Neural cell (in vitro differentiated cells): Measurements from ENCODE around the gene TXNL4B. TPM values are rescaled to one million over a fixed set of nuclear protein-coding genes. Genes with fewer than 3 reads are reported as not detected.

Experiments
- H2AFZ ChIP-seq: fragments of 200-600, 300-800 bp; sonication (generic), shearing (Covaris generic); 2 replicates; pipeline ENCODE4 v1.6.0; 2014; ENCODE audit warnings: low read depth, mild to moderate bottlenecking, antibody characterized with exemption, low read length, moderate library complexity
- H3F3A ChIP-seq: fragments of 200-600 bp; shearing (Covaris generic); 2 replicates; pipeline ENCODE4 v1.6.1; 2016; ENCODE audit warnings: mild to moderate bottlenecking, moderate library complexity, mixed read lengths, antibody characterized with exemption, low read length; ENCODE audit not compliant: insufficient read depth, poor library complexity, severe bottlenecking
- H3K27ac ChIP-seq: fragments of 200-600, 300-800 bp; sonication (generic), shearing (Covaris generic); 2 replicates; pipeline ENCODE4 v1.5.1; 2014; ENCODE audit warnings: mild to moderate bottlenecking, low read length, moderate library complexity
- H3K27me3 ChIP-seq: fragments of 300-800, 200-600 bp; sonication (generic), shearing (Covaris generic); 2 replicates; pipeline ENCODE4 v1.6.0; 2014; ENCODE audit warnings: mild to moderate bottlenecking, low read depth, low read length, moderate library complexity; ENCODE audit not compliant: insufficient read depth
- H3K36me3 ChIP-seq: fragments of 300-800, 200-600 bp; sonication (generic), shearing (Covaris generic); 2 replicates; pipeline ENCODE4 v1.5.1; 2014; ENCODE audit warnings: mild to moderate bottlenecking, antibody characterized with exemption, low read length, moderate library complexity; ENCODE audit not compliant: insufficient read depth
- H3K4me2 ChIP-seq: fragments of 300-800, 200-600 bp; sonication (generic), shearing (Covaris generic); 2 replicates; pipeline ENCODE4 v1.6.0; 2014; ENCODE audit warnings: mild to moderate bottlenecking, low read length
- H3K4me3 ChIP-seq: fragments of 300-800, 200-600 bp; sonication (generic), shearing (Covaris generic); 2 replicates; pipeline ENCODE4 v1.5.1; 2014; ENCODE audit warnings: mild to moderate bottlenecking, low read length, moderate library complexity
- H3K79me2 ChIP-seq: fragments of 200-600 bp; shearing (Covaris generic); replicated peaks from 2 replicates; pipeline ENCODE4 v1.6.0; 2014; ENCODE audit warnings: mild to moderate bottlenecking, low read length, moderate library complexity; ENCODE audit not compliant: insufficient read depth
- H3K9ac ChIP-seq: fragments of 300-800, 200-600 bp; sonication (generic), shearing (Covaris generic); 2 replicates; pipeline ENCODE4 v1.6.1; 2016; ENCODE audit warnings: mild to moderate bottlenecking, low read length, mixed read lengths
- H3K9me2 ChIP-seq: fragments of 200-600 bp; shearing (Covaris generic); 2 replicates; pipeline ENCODE4 v1.6.1; 2016; ENCODE audit warnings: mild to moderate bottlenecking, low read length, mixed read lengths; ENCODE audit not compliant: insufficient read depth
- H3K9me3 ChIP-seq: fragments of 200-600, 300-800 bp; sonication (generic), shearing (Covaris generic); 2 replicates; pipeline ENCODE4 v1.6.1; 2016; ENCODE audit warnings: mild to moderate bottlenecking, mixed run types, low read length, moderate library complexity, mixed read lengths
- H4K20me1 ChIP-seq: fragments of 200-600 bp; shearing (Covaris generic); 2 replicates; pipeline ENCODE4 v1.6.1; 2016; ENCODE audit warnings: mild to moderate bottlenecking, mixed run types; ENCODE audit not compliant: insufficient read depth
- EP300 ChIP-seq: fragments of 450-650 bp; conservative IDR thresholded peaks from 2 replicates; pipeline ENCODE4 v1.6.1; 2014; ENCODE audit warnings: antibody characterized with exemption, mild to moderate bottlenecking, moderate library complexity; ENCODE audit not compliant: poor library complexity, severe bottlenecking
- EZH2 ChIP-seq: fragments of 200-600, 300-800 bp; shearing (Covaris generic), sonication (generic); IDR thresholded peaks from 2 replicates; pipeline ENCODE4 v1.6.1; 2014; ENCODE audit warnings: antibody characterized with exemption, low read length, borderline replicate concordance, mild to moderate bottlenecking; ENCODE audit not compliant: insufficient read depth, poor library complexity, severe bottlenecking
- MXI1 ChIP-seq: fragments of 450-650 bp; conservative IDR thresholded peaks from 2 replicates; pipeline ENCODE4 v1.6.1; 2014; ENCODE audit warnings: antibody characterized with exemption, mild to moderate bottlenecking; ENCODE audit not compliant: poor library complexity, severe bottlenecking
- POLR2AphosphoS5 ChIP-seq: IDR thresholded peaks from 2 replicates; pipeline ENCODE4 v1.6.1; 2012
- RAD21 ChIP-seq: fragments of 450-650 bp; conservative IDR thresholded peaks from 2 replicates; pipeline ENCODE4 v1.6.1; 2014; ENCODE audit warnings: antibody characterized with exemption, mild to moderate bottlenecking, moderate library complexity
- SMC3 ChIP-seq: fragments of 450-650 bp; conservative IDR thresholded peaks from 2 replicates; pipeline ENCODE4 v1.6.1; 2014; ENCODE audit warnings: antibody characterized with exemption, mild to moderate bottlenecking, moderate library complexity; ENCODE audit not compliant: poor library complexity
- TAF1 ChIP-seq: IDR thresholded peaks from 2 replicates; pipeline ENCODE4 v1.6.1; 2012; ENCODE audit warnings: low read depth
- polyA plus RNA-seq: library from polyadenylated mRNA; depleted of rRNA; stranded (reverse); fragments of >200 nt; gene quantifications from 2 replicates; pipeline ENCODE4 v1.2.3, GENCODE V29; 2014
- TF ChIP-seq, protein P1 (sequence below): IDR thresholded peaks from 2 replicates; pipeline ENCODE4 v1.6.1; 2012; ENCODE audit warnings: borderline replicate concordance
- TF ChIP-seq, protein P2 (sequence below): fragments of 450-650 bp; IDR thresholded peaks from 2 replicates; pipeline ENCODE4 v1.5.1; 2014; ENCODE audit warnings: antibody characterized with exemption, mild to moderate bottlenecking, moderate library complexity; ENCODE audit not compliant: poor library complexity, severe bottlenecking

Gene TXNL4B
- polyA plus RNA-seq, 1 donor from 2014 or later, result 26.2 TPM

DNA sequence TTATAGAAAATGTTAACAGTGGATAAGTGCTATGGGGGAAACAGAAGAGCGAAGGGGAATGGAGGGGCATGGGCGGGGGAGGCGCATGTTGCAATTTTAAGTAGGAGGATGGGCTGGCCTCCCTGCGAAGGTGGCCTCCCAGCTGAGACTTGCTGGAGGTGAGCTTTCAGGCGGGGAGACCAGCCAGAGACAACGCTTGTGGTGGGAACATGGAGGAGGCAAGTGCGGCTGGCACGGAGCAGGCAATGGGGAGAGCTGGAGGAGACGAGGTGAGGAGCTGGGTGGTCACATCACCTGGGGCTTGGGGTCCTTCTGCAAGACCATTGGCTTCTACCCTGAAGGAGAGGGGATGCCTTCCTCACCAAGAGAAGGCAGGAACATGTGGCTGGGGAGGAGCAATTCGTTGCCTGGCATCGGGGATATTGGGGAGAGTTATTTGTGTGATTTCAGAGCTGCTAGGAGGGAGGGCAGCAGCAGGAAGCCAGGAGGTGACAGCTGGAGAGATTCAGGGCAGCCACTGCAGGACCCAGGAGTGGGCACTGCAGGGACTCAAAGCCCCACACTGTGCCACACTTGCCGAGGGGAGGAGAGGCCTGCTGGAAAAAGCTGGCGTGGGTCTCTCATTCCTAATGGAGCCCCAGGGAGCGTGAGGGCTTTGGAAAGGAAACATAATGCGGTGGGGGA lies 44.1 kb upstream of the TXNL4B start:
- Histone ChIP-seq H3K9me3 (no peaks in the 10 kb centered on the region), H3K4me2 (no peak overlapping the region), H3K4me3 (no peak overlapping the region), H3K9ac (no peak overlapping the region), H4K20me1 (no peaks in the 10 kb centered on the region), H3K27me3 (no peaks in the 10 kb centered on the region), H3K27ac (no peak overlapping the region), H3K36me3 (no peaks in the 10 kb centered on the region), H3K79me2 (no peaks in the 10 kb centered on the region), H2AFZ (no peak overlapping the region), H3F3A (no peaks in the 10 kb centered on the region), H3K9me2 (no peaks in the 10 kb centered on the region)
- TF ChIP-seq MXI1 (no peak), POLR2AphosphoS5 (no peak), TAF1 (no peak)
- TF ChIP-seq, protein P1, sequence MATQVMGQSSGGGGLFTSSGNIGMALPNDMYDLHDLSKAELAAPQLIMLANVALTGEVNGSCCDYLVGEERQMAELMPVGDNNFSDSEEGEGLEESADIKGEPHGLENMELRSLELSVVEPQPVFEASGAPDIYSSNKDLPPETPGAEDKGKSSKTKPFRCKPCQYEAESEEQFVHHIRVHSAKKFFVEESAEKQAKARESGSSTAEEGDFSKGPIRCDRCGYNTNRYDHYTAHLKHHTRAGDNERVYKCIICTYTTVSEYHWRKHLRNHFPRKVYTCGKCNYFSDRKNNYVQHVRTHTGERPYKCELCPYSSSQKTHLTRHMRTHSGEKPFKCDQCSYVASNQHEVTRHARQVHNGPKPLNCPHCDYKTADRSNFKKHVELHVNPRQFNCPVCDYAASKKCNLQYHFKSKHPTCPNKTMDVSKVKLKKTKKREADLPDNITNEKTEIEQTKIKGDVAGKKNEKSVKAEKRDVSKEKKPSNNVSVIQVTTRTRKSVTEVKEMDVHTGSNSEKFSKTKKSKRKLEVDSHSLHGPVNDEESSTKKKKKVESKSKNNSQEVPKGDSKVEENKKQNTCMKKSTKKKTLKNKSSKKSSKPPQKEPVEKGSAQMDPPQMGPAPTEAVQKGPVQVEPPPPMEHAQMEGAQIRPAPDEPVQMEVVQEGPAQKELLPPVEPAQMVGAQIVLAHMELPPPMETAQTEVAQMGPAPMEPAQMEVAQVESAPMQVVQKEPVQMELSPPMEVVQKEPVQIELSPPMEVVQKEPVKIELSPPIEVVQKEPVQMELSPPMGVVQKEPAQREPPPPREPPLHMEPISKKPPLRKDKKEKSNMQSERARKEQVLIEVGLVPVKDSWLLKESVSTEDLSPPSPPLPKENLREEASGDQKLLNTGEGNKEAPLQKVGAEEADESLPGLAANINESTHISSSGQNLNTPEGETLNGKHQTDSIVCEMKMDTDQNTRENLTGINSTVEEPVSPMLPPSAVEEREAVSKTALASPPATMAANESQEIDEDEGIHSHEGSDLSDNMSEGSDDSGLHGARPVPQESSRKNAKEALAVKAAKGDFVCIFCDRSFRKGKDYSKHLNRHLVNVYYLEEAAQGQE, result no peak

DNA sequence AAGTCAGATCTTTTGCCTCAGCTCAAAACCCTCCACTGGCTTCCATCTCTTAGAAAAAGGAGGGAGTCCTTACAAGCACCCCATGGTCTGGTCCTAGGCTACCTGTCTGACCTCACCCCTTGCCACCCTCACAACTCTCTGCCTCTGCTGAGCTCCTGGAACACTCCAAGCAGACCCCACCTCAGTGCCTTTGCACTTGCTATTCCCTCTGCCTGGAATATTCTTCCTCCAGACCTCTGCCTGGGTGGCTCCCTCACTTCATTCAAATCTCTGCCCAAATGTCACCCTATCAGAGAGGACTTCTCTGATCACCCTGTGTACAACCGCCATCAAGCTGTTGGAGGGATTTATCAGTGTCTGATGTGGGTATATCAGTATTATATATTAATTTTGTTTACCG lies 41.1 kb upstream of the TXNL4B start:
- H3K9me3 ChIP-seq, result no peaks in the 10 kb centered on the region
- no peaks in the 10 kb centered on the region for H3K36me3 ChIP-seq
- no peak overlapping the region for H2AFZ ChIP-seq
- TF ChIP-seq, protein P1, result no peak
- no peaks in the 10 kb centered on the region for H3K79me2 ChIP-seq
- no peak overlapping the region for H3K9ac ChIP-seq
- no peak overlapping the region for H3K4me3 ChIP-seq
- H3K9me2 ChIP-seq, result no peaks in the 10 kb centered on the region
- H3K4me2 ChIP-seq, result no peak overlapping the region
- H3F3A ChIP-seq, result no peaks in the 10 kb centered on the region
- H4K20me1 ChIP-seq, result no peaks in the 10 kb centered on the region
- H3K27me3 ChIP-seq, result no peaks in the 10 kb centered on the region
- no peak overlapping the region for H3K27ac ChIP-seq

DNA sequence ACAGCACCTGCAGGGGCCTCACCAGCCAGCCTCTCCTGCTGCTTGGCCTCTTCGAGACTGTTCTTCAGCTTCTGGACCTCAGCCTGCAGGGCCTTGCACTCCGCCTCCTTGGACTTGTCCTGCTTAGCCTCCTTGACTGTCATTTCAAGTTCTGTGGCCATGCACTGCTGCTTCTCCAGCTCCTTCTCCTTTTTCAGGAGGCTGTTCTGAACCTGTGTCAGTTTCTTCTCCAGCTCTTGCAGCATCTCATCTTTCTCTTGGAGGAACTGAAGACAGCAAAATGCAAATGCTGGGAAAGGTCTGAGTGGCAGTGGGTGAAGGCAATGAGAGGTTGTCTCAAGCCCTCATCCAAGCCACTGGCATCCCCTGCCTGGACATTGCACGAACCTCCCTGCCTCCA lies 39.3 kb upstream of the TXNL4B start:
- Histone ChIP-seq H3K9me3 (no peaks in the 10 kb centered on the region), H3K4me3 (no peak overlapping the region), H3K79me2 (no peaks in the 10 kb centered on the region), H3K36me3 (no peaks in the 10 kb centered on the region), H3K27me3 (no peaks in the 10 kb centered on the region), H3K4me2 (no peak overlapping the region), H3K9me2 (no peaks in the 10 kb centered on the region), H4K20me1 (no peaks in the 10 kb centered on the region), H3K27ac (no peak overlapping the region), H2AFZ (no peak overlapping the region), H3K9ac (no peak overlapping the region), H3F3A (no peaks in the 10 kb centered on the region)
- no peak for TF ChIP-seq MXI1
- no peak for TF ChIP-seq POLR2AphosphoS5
- no peak for TF ChIP-seq RAD21
- no peak for TF ChIP-seq EZH2
- TF ChIP-seq EP300, result no peak
- TF ChIP-seq, protein P1, result no peak
- TF ChIP-seq, protein P2, sequence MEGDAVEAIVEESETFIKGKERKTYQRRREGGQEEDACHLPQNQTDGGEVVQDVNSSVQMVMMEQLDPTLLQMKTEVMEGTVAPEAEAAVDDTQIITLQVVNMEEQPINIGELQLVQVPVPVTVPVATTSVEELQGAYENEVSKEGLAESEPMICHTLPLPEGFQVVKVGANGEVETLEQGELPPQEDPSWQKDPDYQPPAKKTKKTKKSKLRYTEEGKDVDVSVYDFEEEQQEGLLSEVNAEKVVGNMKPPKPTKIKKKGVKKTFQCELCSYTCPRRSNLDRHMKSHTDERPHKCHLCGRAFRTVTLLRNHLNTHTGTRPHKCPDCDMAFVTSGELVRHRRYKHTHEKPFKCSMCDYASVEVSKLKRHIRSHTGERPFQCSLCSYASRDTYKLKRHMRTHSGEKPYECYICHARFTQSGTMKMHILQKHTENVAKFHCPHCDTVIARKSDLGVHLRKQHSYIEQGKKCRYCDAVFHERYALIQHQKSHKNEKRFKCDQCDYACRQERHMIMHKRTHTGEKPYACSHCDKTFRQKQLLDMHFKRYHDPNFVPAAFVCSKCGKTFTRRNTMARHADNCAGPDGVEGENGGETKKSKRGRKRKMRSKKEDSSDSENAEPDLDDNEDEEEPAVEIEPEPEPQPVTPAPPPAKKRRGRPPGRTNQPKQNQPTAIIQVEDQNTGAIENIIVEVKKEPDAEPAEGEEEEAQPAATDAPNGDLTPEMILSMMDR, result no peak
- TF ChIP-seq SMC3, result no peak
- no peak for TF ChIP-seq TAF1
